H9 (cell line): Measurements from ENCODE around the gene SOBP. TPM values are rescaled to one million over a fixed set of nuclear protein-coding genes. Genes with fewer than 3 reads are reported as not detected.
A peak's percentile ranks its signal among the peaks of the same experiment; 100 is the strongest.

ENCODE experiments used
- DNase-seq: peaks from one replicate; pipeline ENCODE4 v3.0.0-alpha.2; 2017
- H2AFZ ChIP-seq: one replicate; pipeline ENCODE4 v1.6.1; 2013; ENCODE audit warnings: mild to moderate bottlenecking, low read length, control low read depth, moderate library complexity
- H2AK5ac ChIP-seq: 2 replicates; pipeline ENCODE4 v1.6.1; 2013; ENCODE audit warnings: low read length, control low read depth, mixed read lengths; ENCODE audit not compliant: insufficient read length
- H2BK120ac ChIP-seq: one replicate; pipeline ENCODE4 v1.6.1; 2013; ENCODE audit warnings: low read depth, mild to moderate bottlenecking, low read length, control low read depth, inconsistent platforms; ENCODE audit not compliant: poor library complexity, severe bottlenecking
- H2BK12ac ChIP-seq: 2 replicates; pipeline ENCODE4 v1.6.1; 2013; ENCODE audit warnings: low read length, control low read depth, mixed read lengths, low read depth; ENCODE audit not compliant: insufficient read length
- H2BK15ac ChIP-seq: 2 replicates; pipeline ENCODE4 v1.6.1; 2013; ENCODE audit warnings: low read depth, low read length, control low read depth
- H2BK20ac ChIP-seq: one replicate; pipeline ENCODE4 v1.6.1; 2013; ENCODE audit warnings: low read depth, mild to moderate bottlenecking, low read length, control low read depth, inconsistent platforms; ENCODE audit not compliant: poor library complexity, severe bottlenecking
- H2BK5ac ChIP-seq: 2 replicates; pipeline ENCODE4 v1.6.1; 2013; ENCODE audit warnings: low read length, control low read depth, mixed read lengths; ENCODE audit not compliant: insufficient read length
- H3K14ac ChIP-seq: 2 replicates; pipeline ENCODE4 v1.6.1; 2013; ENCODE audit warnings: low read length, control low read depth; ENCODE audit not compliant: insufficient read depth
- H3K18ac ChIP-seq: 2 replicates; pipeline ENCODE4 v1.6.1; 2013; ENCODE audit warnings: low read depth, mild to moderate bottlenecking, mixed read lengths, low read length, control low read depth; ENCODE audit not compliant: insufficient read length
- H3K23ac ChIP-seq: 2 replicates; pipeline ENCODE4 v1.6.1; 2013; ENCODE audit warnings: low read length, control low read depth, mixed read lengths, low read depth; ENCODE audit not compliant: insufficient read length
- H3K23me2 ChIP-seq: 2 replicates; pipeline ENCODE4 v1.6.1; 2013; ENCODE audit warnings: low read depth, mild to moderate bottlenecking, mixed read lengths, low read length, control low read depth; ENCODE audit not compliant: insufficient read length, poor library complexity, severe bottlenecking
- H3K27ac ChIP-seq: 2 replicates; pipeline ENCODE4 v1.5.1; 2013; ENCODE audit warnings: low read length, control low read depth, mixed read lengths, low read depth; ENCODE audit not compliant: insufficient read length
- H3K27me3 ChIP-seq: 2 replicates; pipeline ENCODE4 v1.6.1; 2013; ENCODE audit warnings: low read length, control low read depth, inconsistent platforms; ENCODE audit not compliant: insufficient read depth
- H3K4ac ChIP-seq: 2 replicates; pipeline ENCODE4 v1.6.1; 2013; ENCODE audit warnings: low read depth, mild to moderate bottlenecking, control low read depth, inconsistent platforms, low read length, moderate library complexity
- H3K4me1 ChIP-seq: 2 replicates; pipeline ENCODE4 v1.6.1; 2013; ENCODE audit warnings: low read length, control low read depth, inconsistent platforms; ENCODE audit not compliant: insufficient read depth
- H3K4me2 ChIP-seq: 2 replicates; pipeline ENCODE4 v1.6.1; 2013; ENCODE audit warnings: low read length, control low read depth, mixed read lengths; ENCODE audit not compliant: insufficient read length, insufficient read depth
- H3K56ac ChIP-seq: 2 replicates; pipeline ENCODE4 v1.6.1; 2013; ENCODE audit warnings: low read depth, mild to moderate bottlenecking, mixed read lengths, low read length, control low read depth; ENCODE audit not compliant: insufficient read length
- H3K79me1 ChIP-seq: 2 replicates; pipeline ENCODE4 v1.6.1; 2013; ENCODE audit warnings: low read depth, mild to moderate bottlenecking, moderate library complexity, low read length, control low read depth, inconsistent platforms; ENCODE audit not compliant: insufficient read depth, poor library complexity, severe bottlenecking
- H3K79me2 ChIP-seq: 2 replicates; pipeline ENCODE4 v1.6.1; 2013; ENCODE audit warnings: low read length, control low read depth, inconsistent platforms; ENCODE audit not compliant: insufficient read depth
- H3K9ac ChIP-seq: 2 replicates; pipeline ENCODE4 v1.6.1; 2013; ENCODE audit warnings: low read length, control low read depth, mixed read lengths; ENCODE audit not compliant: insufficient read length; ENCODE audit errors: extremely low read depth
- H3K9me3 ChIP-seq: one replicate; pipeline ENCODE4 v1.6.1; 2013; ENCODE audit warnings: low read depth, low read length, inconsistent platforms; ENCODE audit not compliant: control insufficient read depth
- H3T11ph ChIP-seq: one replicate; pipeline ENCODE4 v1.6.1; 2013; ENCODE audit warnings: mild to moderate bottlenecking, low read length, control low read depth, inconsistent platforms
- H4K20me1 ChIP-seq: one replicate; pipeline ENCODE4 v1.6.1; 2013; ENCODE audit not compliant: control insufficient read depth, insufficient read length, insufficient read depth
- H4K5ac ChIP-seq: 2 replicates; pipeline ENCODE4 v1.6.1; 2013; ENCODE audit warnings: low read depth, mild to moderate bottlenecking, mixed read lengths, low read length, control low read depth; ENCODE audit not compliant: insufficient read length
- H4K8ac ChIP-seq: replicated peaks from 2 replicates; pipeline ENCODE4 v1.6.1; 2013; ENCODE audit warnings: low read length, control low read depth, mixed read lengths, low read depth; ENCODE audit not compliant: insufficient read length
- H4K91ac ChIP-seq: 2 replicates; pipeline ENCODE4 v1.6.1; 2013; ENCODE audit warnings: low read depth, mild to moderate bottlenecking, moderate library complexity, mixed read lengths, low read length, control low read depth; ENCODE audit not compliant: insufficient read length
- H3K27ac Mint-ChIP-seq, 3 experiments: 2 replicates in 2 of 3; 3 replicates in 1 of 3; pipeline ENCODE4 v1.8.0; 2020 to 2021; ENCODE audit warnings: mixed read lengths in 3 of 3, mild to moderate bottlenecking in 1 of 3, moderate library complexity in 1 of 3
- H3K27me3 Mint-ChIP-seq: 2 replicates; pipeline ENCODE4 v1.8.0; 2021; ENCODE audit warnings: low read depth, mild to moderate bottlenecking, moderate library complexity, mixed read lengths
- H3K36me3 Mint-ChIP-seq, 3 experiments: 2 replicates in 2 of 3; 3 replicates in 1 of 3; pipeline ENCODE4 v1.8.0; 2020 to 2021; ENCODE audit warnings: low read depth in 3 of 3, mixed read lengths in 3 of 3; ENCODE audit not compliant: insufficient read depth in 1 of 3
- H3K4me1 Mint-ChIP-seq, 2 experiments: 2 replicates each; pipeline ENCODE4 v1.8.0; 2020; ENCODE audit warnings: mixed read lengths in 2 of 2
- H3K4me3 Mint-ChIP-seq, 2 experiments: 2 replicates in 1 of 2; 3 replicates in 1 of 2; pipeline ENCODE4 v1.8.0; 2020 to 2021; ENCODE audit warnings: mild to moderate bottlenecking in 2 of 2, mixed read lengths in 2 of 2, moderate library complexity in 1 of 2
- H3K9me3 Mint-ChIP-seq, 2 experiments: 2 replicates in 1 of 2; 3 replicates in 1 of 2; pipeline ENCODE4 v1.8.0; 2020; ENCODE audit warnings: mild to moderate bottlenecking in 2 of 2, mixed read lengths in 2 of 2, moderate library complexity in 1 of 2
- CTCF ChIP-seq: fragments of 200-600 bp; sonication (generic); conservative IDR thresholded peaks from 3 replicates; pipeline ENCODE4 v1.8.0; 2021; ENCODE audit warnings: antibody characterized with exemption, mild to moderate bottlenecking
- WGBS: extraction: QIAGEN DNeasy Blood & Tissue Kit; methylation state at CpG from one replicate; pipeline ENCODE4 v1.1.7; 2013; ENCODE audit warnings: missing lambda C conversion rate, low lambda C conversion rate, mixed read lengths; ENCODE audit not compliant: insufficient read length; ENCODE audit errors: extremely low coverage; 5-methylcytosine and 5-hydroxymethylcytosine counted together
- total RNA-seq: library from RNA; stranded (reverse); gene quantifications from 2 replicates; pipeline ENCODE4 v1.2.1, GENCODE V29; 2021

The SOBP gene
- total RNA-seq, 1 experiment from 2014 or later: 4.3 TPM

- H2AK5ac ChIP-seq: no peak overlapping the region
- no peak overlapping the region for H3K4me3 Mint-ChIP-seq
- H3K79me2 ChIP-seq: no peaks in the 10 kb centered on the region
- peaks cover 44 to 57% of the 10 kb centered on the region in 2 experiments for H3K4me1 Mint-ChIP-seq
- H3K9me3 ChIP-seq: no peaks in the 10 kb centered on the region
- H2BK20ac ChIP-seq: no peak overlapping the region
- peaks cover 20% of the 10 kb centered on the region for H3K4me1 ChIP-seq
- no peak overlapping the region for H2BK120ac ChIP-seq
- H3K27me3 Mint-ChIP-seq: no peaks in the 10 kb centered on the region
- H3T11ph ChIP-seq: no peak overlapping the region
- no peaks in the 10 kb centered on the region for H3K9me3 Mint-ChIP-seq
- WGBS: no CpG with 5 or more reads among the region's 6 CpGs
- H4K5ac ChIP-seq: no peak overlapping the region
- H3K23me2 ChIP-seq: no peaks in the 10 kb centered on the region
- H3K14ac ChIP-seq: no peak overlapping the region
- no peak overlapping the region for H3K23ac ChIP-seq
- H3K9ac ChIP-seq: no peak overlapping the region
- H3K27ac ChIP-seq: no peak overlapping the region
- H3K27me3 ChIP-seq: no peaks in the 10 kb centered on the region
- H3K4ac ChIP-seq: no peak overlapping the region
- no peak for TF ChIP-seq CTCF
- no peak overlapping the region for H4K8ac ChIP-seq
- no peak overlapping the region for H2BK15ac ChIP-seq
- H3K4me2 ChIP-seq: no peak overlapping the region
- no peak overlapping the region for H3K56ac ChIP-seq
- no peaks in the 10 kb centered on the region for H3K36me3 Mint-ChIP-seq
- peak overlapping the region in 1 of 3 experiments; percentile 25; a peak in 1 of 7 replicates for H3K27ac Mint-ChIP-seq
- H4K91ac ChIP-seq: no peak overlapping the region
- no peak for DNase-seq
- no peaks in the 10 kb centered on the region for H4K20me1 ChIP-seq
- no peak overlapping the region for H2AFZ ChIP-seq
- no peak overlapping the region for H3K18ac ChIP-seq
- no peak overlapping the region for H2BK12ac ChIP-seq
- no peaks in the 10 kb centered on the region for H3K79me1 ChIP-seq
- H2BK5ac ChIP-seq: no peak overlapping the region
These were observed 42.8 kb downstream of the SOBP start for GRCh38 chr6:107532706-107533105.
